Measurements from ENCODE around the gene RORC. TPM values are rescaled to one million over a fixed set of nuclear protein-coding genes. Genes with fewer than 3 reads are reported as not detected.
A peak's percentile ranks its signal among the peaks of the same experiment; 100 is the strongest.

RORC gene
- polyA plus RNA-seq, 3 donors: 0.03 TPM; not detected in 2

- no peaks in the 10 kb centered on the region for H3K36me3 Mint-ChIP-seq
- DNase-seq: no peak
- no peak overlapping the region for H3K27ac Mint-ChIP-seq
- peaks cover 7% of the 10 kb centered on the region for H3K4me1 Mint-ChIP-seq
- H3K4me3 Mint-ChIP-seq: peak overlapping the region in 1 of 2 donors; percentile 12
- no peaks in the 10 kb centered on the region for H3K36me3 ChIP-seq (replicated peaks in 1 of 2; ENCODE audit: control insufficient read depth in 1 of 2, insufficient read depth in 2 of 2, low read length in 2 of 2)
- no peak for TF ChIP-seq CTCF (IDR thresholded peaks at IDR 0.05)
- intact Hi-C loops (cut with micrococcal nuclease): no loop called here
- H4K20me1 ChIP-seq (ENCODE audit: insufficient read depth, low read length): no peaks in the 10 kb centered on the region
- H2AFZ ChIP-seq (ENCODE audit: insufficient read depth, low read depth, low read length, poor library complexity, severe bottlenecking): no peak overlapping the region
- H3K9me3 Mint-ChIP-seq: no peaks in the 10 kb centered on the region
- H3K4me3 ChIP-seq (replicated peaks in 1 of 3; ENCODE audit: low read depth in 2 of 3, low read length in 3 of 3): no peak overlapping the region
- no peak overlapping the region for H3K4me2 ChIP-seq (replicated peaks; ENCODE audit: extremely low read depth, low read length, poor library complexity, severe bottlenecking)
- no peaks in the 10 kb centered on the region for H3K79me2 ChIP-seq (ENCODE audit: insufficient read depth, low read length)
- WGBS (ENCODE audit: insufficient coverage): 44% methylated on average over 1 of the region's 11 CpGs
- H3K27ac ChIP-seq (ENCODE audit: low read depth in 1 of 2, low read length in 2 of 2): no peak overlapping the region
- H3K27me3 Mint-ChIP-seq (ENCODE audit: low read depth in 3 of 3): peaks cover 30 to 44% (median 38%) of the 10 kb centered on the region in 3 donors
- no peaks in the 10 kb centered on the region for H3K4me1 ChIP-seq (ENCODE audit: control insufficient read depth in 1 of 2, insufficient read depth in 2 of 2, low read length in 2 of 2)
- H3K27me3 ChIP-seq (ENCODE audit: control insufficient read depth in 2 of 2, insufficient read depth in 2 of 2, low read length in 2 of 2): peaks cover 8 to 47% of the 10 kb centered on the region in 2 donors
- H3K9ac ChIP-seq (ENCODE audit: insufficient read depth, low read length, poor library complexity, severe bottlenecking): no peak overlapping the region
- no peaks in the 10 kb centered on the region for H3K9me3 ChIP-seq (replicated peaks in 1 of 2; ENCODE audit: control insufficient read depth in 1 of 2, insufficient read depth in 1 of 2, low read length in 2 of 2)
Observed at GRCh38 chr1:151847867-151848596, 16.4 kb upstream of the RORC start.

GRCh38 chr1:151846686-151847237, 15.2 kb upstream of the RORC start:
- Mint-ChIP-seq H3K36me3 (no peaks in the 10 kb centered on the region), H3K27ac (no peak overlapping the region)

More at GRCh38 chr1:151846686-151847237, 15.2 kb upstream of the RORC start:
- no peaks in the 10 kb centered on the region for H4K20me1 ChIP-seq (ENCODE audit: insufficient read depth, low read length)
- H3K4me3 ChIP-seq (replicated peaks in 1 of 3; ENCODE audit: low read depth in 2 of 3, low read length in 3 of 3): no peak overlapping the region
- H3K27ac ChIP-seq (ENCODE audit: low read depth in 1 of 2, low read length in 2 of 2): no peak overlapping the region
- H3K27me3 Mint-ChIP-seq (ENCODE audit: low read depth in 3 of 3): peaks cover 35 to 50% (median 41%) of the 10 kb centered on the region in 3 donors
- no peaks in the 10 kb centered on the region for H3K36me3 ChIP-seq (replicated peaks in 1 of 2; ENCODE audit: control insufficient read depth in 1 of 2, insufficient read depth in 2 of 2, low read length in 2 of 2)
- no peaks in the 10 kb centered on the region for H3K9me3 Mint-ChIP-seq
- H3K4me1 ChIP-seq (ENCODE audit: control insufficient read depth in 1 of 2, insufficient read depth in 2 of 2, low read length in 2 of 2): no peaks in the 10 kb centered on the region
- peaks cover 7% of the 10 kb centered on the region for H3K4me1 Mint-ChIP-seq
- no peak for DNase-seq
- no peak overlapping the region for H2AFZ ChIP-seq (ENCODE audit: insufficient read depth, low read depth, low read length, poor library complexity, severe bottlenecking)
- WGBS (ENCODE audit: insufficient coverage): 86% methylated on average over 6 of the region's 8 CpGs
- H3K4me2 ChIP-seq (replicated peaks; ENCODE audit: extremely low read depth, low read length, poor library complexity, severe bottlenecking): no peak overlapping the region
- no peaks in the 10 kb centered on the region for H3K79me2 ChIP-seq (ENCODE audit: insufficient read depth, low read length)
- H3K9me3 ChIP-seq (replicated peaks in 1 of 2; ENCODE audit: control insufficient read depth in 1 of 2, insufficient read depth in 1 of 2, low read length in 2 of 2): no peaks in the 10 kb centered on the region
- intact Hi-C loops (cut with micrococcal nuclease): no loop called here
- no peak for TF ChIP-seq CTCF (IDR thresholded peaks at IDR 0.05)
- no peak overlapping the region for H3K4me3 Mint-ChIP-seq
- no peak overlapping the region for H3K9ac ChIP-seq (ENCODE audit: insufficient read depth, low read length, poor library complexity, severe bottlenecking)
- H3K27me3 ChIP-seq (ENCODE audit: control insufficient read depth in 2 of 2, insufficient read depth in 2 of 2, low read length in 2 of 2): peaks cover 11 to 60% of the 10 kb centered on the region in 2 donors
